CMK (cell line): ENCODE data around the gene JAKMIP1.

Experiments
- DNase-seq: peaks from one replicate; pipeline ENCODE4 v3.0.0-alpha.2; 2010; ENCODE audit warnings: low read depth

Gene JAKMIP1

DNA sequence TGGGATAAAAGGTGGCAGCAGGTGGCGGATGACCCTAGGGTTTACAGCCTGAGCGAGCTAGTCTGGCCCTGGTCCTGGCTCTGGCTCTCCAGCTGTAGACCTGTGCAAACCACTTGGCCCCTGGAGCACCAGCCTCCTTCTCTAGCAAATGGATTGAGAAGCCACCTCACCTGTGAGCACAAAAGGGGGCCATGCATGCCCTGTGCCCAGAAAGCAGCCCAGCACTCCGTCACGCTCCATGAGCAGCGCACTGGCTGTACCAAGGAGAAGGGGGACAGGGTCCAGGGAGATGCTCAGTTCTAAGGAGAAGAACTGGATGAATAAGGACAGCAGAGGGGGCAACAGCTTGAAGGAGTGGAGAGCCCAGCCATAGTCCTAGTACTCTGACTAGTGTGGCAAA lies 135.2 kb downstream of the JAKMIP1 start:
- no peak for DNase-seq

DNA sequence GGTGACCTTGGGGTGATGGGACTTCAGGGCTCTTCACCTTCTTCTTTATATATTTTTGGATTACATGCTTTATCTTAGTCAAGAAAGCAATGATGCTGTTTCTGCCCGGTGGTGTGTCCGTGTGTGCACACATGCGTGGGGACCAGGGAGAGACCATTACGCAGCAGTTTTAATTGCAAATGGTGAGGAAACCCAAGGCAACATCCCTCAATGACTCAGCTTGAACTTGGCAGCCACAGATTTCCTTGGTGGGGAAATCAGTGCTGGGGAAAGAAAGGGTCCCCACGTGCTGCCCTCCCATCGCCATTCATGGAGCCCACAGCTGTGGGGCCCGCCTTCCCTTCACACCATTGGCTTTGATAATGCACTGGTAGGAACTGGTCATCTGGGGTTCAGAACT lies 136.0 kb downstream of the JAKMIP1 start:
- no peak for DNase-seq

- no peak for DNase-seq
These were observed 136.7 kb downstream of the JAKMIP1 start for GRCh38 chr4:6063684-6064083.

DNA sequence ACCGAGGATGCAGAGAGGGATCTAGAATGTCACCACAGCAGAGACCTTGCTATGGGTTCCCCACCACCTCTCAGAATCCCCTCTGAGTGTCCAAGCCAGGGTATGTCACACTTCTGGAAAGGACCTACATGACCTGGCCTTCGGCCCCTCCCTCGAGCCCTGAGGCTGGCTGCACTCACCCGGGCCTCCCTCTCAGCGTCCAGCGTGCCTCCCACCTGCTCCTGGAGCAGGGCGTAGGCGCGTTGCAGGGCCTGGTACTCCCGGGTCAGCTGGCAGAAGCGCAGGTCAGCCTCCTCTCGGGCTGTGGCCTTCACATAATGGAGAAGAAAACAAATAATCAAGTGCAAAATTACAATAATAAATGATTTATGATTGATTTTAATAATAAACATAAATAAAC lies 138.2 kb downstream of the JAKMIP1 start:
- no peak for DNase-seq

- DNase-seq = no peak
These were observed 141.0 kb downstream of the JAKMIP1 start for GRCh38 chr4:6059375-6059805.

DNA sequence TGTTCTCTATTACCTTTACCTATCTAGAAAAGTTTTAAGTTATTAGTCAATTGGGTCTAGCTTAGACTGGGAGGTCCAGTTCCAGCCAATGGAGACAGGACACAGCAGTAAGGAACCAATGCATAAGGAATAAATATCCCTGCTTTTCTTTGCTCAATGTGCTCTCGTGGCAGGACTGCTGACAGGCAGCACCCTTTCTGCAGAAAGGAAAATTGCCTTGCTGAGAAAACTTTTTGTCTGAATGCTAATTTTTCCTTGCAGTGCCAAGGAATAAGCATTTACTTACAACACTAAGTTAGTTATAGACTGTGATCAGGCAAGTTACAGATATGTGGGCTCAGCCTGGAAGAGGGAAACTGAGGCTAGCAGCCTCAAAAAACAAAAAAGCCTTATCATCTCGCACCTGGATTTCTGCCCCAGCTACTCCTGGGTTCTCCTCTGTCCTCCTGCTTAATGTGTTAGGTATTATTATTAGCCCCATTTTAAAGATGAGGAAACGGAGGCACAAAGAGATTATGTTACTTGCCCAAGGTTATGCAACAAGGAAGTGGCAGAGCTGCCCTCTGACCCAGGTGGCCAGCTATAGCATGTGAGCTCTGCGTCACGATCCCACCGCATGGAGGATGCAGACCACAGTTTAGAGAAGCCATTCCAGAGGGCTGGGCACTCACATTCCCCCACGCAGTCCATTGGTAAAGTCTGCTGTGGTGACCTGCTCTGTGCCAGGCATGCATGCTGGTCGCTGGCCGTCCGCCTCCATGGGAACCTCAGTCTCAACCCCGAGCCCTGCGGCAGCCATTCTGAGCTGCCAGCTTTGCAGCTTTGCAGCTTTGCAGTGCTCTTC lies 141.6 kb downstream of the JAKMIP1 start:
- DNase-seq = no peak

DNA sequence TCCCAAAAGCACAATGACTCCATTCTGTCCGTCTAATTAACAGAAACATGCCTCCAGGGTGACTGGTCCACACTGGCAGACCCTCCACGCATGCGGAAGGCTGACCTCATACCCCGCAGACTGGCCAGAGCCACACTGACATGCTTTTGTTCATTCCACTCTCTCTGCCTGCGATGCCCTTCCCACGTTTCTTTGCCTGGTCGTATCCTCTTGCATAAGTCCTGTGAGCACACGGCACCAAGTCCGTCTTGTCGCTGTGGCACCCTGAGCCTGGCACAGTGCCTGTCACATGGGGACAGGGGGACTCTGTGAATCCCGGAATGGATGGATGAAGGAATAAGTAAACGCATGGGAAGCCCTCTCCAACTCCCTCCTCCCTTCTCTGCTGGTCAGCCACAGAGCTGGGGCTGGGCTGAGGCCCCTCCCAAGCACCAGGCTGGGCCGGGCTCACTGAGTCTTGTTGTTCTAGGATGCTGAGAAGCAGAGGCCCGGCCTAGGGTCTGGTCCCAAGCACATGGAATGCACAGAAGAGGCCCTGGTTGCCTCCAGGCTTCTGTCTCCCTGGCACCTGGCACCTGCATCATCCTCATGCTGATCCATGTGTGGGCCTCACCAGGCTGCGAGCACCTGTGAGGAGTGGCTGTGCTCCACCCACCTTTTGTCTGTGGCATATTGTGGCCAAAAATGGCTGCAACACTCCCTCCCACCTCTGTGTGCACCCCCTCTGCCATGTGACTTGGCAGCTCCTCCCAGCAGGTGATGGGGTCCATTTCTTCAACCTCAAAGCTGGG lies 143.2 kb downstream of the JAKMIP1 start:
- DNase-seq = no peak

DNA sequence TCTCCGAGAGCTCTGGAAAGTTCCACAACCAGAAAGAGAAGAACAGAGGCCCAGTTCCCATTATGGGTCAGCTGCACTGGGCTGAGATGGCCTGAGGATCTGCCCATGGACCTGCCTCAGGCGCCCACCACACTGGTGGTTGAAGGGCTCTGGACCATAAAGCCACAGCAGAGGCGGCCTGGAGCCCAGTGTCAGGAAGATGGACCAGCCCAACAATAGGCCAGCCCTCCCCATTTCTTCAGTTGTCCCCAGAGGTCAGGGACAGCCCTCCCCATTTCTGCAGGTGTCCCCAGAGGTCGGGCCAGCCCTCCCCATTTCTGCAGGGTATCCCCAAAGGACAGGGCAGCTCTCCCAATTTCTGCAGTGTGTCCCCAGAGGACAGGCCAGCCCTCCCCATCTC lies 144.9 kb downstream of the JAKMIP1 start:
- no peak for DNase-seq

DNA sequence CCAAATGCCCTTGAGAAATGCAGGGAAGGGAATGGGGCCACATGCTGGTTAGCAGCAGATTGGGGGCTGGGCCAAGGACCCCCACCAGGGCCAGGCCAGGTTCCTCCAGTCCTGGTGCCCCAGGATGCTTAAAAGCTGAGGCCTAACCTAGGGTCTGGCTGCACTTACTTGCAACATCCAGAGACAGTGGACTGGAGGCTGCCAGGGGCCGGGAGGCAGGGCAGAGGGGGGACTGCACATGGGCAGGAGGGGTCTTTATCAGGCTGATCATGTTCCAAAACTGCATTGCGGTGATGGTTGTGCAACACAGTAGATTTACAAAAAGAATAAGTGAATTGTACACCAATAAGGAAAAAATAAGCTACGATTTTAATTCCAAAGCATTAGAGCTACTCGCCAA lies 145.3 kb downstream of the JAKMIP1 start:
- DNase-seq = no peak

GRCh38 chr4:6054162-6054922 lies 146.0 kb downstream of the JAKMIP1 start:
- DNase-seq = no peak

GRCh38 chr4:6052679-6053078 lies 147.7 kb downstream of the JAKMIP1 start:
- DNase-seq = no peak

- DNase-seq = no peak
These were observed 149.8 kb downstream of the JAKMIP1 start for GRCh38 chr4:6050551-6050950.

- DNase-seq = no peak
These were observed 150.4 kb downstream of the JAKMIP1 start for GRCh38 chr4:6049985-6050384.

DNA sequence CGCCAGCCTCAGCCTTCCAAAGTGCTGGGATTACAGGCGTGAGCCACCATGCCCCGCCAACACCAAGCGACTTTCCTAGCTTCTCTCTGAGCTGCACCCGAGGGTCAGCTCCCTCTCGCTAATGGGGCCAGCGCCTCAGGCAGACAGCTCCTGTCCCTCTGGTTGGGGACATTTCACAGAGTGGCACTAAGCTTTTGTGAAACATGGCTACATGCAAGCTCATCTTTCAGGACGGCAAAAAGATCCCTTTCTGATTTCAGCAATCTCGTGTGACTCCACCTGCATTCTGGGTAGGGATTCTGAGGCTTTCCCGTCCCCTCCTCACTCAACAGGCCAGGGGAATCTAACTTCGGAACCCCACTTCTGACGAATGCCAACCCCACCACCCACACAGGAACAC lies 151.1 kb downstream of the JAKMIP1 start:
- no peak for DNase-seq

GRCh38 chr4:6048537-6048936 lies 151.8 kb downstream of the JAKMIP1 start:
- no peak for DNase-seq

DNA sequence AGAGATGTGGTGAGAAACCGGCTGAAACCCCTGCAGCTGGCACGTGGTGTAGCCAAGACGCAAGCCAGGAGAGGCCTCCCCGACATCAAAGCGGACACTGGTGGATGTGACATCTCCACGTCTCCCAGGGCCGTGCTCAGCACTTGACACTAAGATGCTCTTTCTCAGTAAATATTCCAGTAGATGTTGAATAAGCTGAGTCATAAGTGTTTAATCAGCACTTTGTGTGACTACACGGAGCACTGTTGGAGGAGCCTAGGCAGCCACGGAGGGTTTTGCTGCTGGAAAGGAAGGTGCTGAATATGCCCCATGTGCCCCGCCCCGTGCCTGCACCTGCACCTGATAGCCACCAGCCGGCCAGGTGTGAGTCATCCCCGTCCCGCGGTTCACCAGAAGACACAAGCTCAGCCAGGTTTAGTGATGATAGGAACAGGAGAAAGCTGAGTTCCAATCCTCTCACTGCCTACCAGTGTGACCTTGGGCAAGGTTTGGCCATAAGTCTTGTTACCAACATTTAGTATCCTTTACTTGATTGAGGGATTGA lies 153.1 kb downstream of the JAKMIP1 start:
- no peak for DNase-seq

- no peak for DNase-seq
These were observed 153.7 kb downstream of the JAKMIP1 start for GRCh38 chr4:6046526-6047129.

DNA sequence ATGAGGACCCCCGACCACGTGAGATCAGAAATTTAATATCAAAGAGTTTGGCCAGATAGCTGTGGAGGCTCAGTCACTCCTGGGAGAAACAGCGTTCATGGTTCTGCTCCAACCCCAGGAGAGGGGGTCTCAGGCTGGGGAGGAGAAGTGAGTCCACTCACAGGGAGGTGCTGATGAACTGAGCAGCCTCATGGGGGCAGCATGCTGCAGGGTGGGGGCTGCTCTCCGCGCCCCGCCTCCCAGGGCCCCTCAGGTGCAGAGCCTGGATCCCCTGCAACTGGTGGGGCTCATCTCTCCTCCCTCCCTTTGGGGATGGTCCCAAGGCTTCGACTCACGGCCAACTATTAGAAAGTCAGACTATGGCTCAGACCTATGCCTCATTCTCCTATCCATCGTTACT lies 155.5 kb downstream of the JAKMIP1 start:
- no peak for DNase-seq

DNA sequence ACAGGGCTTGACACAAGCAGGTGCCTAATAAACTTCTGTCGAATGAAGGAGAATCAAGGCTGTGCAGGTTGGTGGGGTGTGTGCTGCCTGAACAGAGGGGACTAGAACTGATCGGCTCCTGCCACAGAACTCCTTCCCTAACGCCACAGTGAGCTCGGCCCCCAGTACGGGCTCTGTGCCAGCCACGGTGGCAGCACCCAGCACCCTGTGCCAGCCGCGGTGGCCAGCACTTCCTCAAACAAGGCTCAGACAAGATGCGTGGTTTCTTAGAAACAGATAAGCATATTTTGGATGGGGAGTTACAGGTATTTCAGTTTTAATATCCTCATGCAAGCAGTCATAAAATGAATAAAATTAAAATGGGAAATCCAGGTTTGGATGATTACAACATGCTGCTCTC lies 156.1 kb downstream of the JAKMIP1 start:
- no peak for DNase-seq

- DNase-seq = no peak
These were observed 156.5 kb downstream of the JAKMIP1 start for GRCh38 chr4:6043843-6044242.

- no peak for DNase-seq
These were observed 157.2 kb downstream of the JAKMIP1 start for GRCh38 chr4:6043188-6043587.
